K562 (cell line): Measurements from ENCODE around the gene FLAD1. TPM values are rescaled to one million over a fixed set of nuclear protein-coding genes. Genes with fewer than 3 reads are reported as not detected.
A peak's percentile ranks its signal among the peaks of the same experiment; 100 is the strongest.

Source experiments
- AFF4 ChIP-seq: sonication (generic); formaldehyde crosslinking; IDR thresholded peaks from 2 replicates; pipeline ENCODE4 v1.8.0; 2023; ENCODE audit warnings: mild to moderate bottlenecking, missing genetic modification reagents
- DDX20 ChIP-seq: fragments of 450-650 bp; IDR thresholded peaks from 2 replicates; pipeline ENCODE4 v1.6.1; 2016; ENCODE audit warnings: missing genetic modification characterization, low read depth, mild to moderate bottlenecking, missing compliant biosample characterization, moderate library complexity
- ELF1 ChIP-seq: fragments of 200-800 bp; sonication (Bioruptor generic); IDR thresholded peaks from 2 replicates; pipeline ENCODE4 v1.6.1; 2016; ENCODE audit warnings: missing genetic modification characterization, missing compliant biosample characterization
- IRF9 ChIP-seq: fragments of 450-650 bp; IDR thresholded peaks from 2 replicates; pipeline ENCODE4 v1.6.1; 2016; ENCODE audit warnings: missing biosample characterization, missing genetic modification characterization
- MAFF ChIP-seq: IDR thresholded peaks from 2 replicates; pipeline ENCODE4 v1.6.1; 2012; ENCODE audit warnings: low read length, improper control_type of control experiment
- NCOA1 ChIP-seq: fragments of 450-650 bp; IDR thresholded peaks from 2 replicates; pipeline ENCODE4 v1.6.1; 2016; ENCODE audit warnings: low read depth
- NFE2L1 ChIP-seq: fragments of 450-650 bp; IDR thresholded peaks from 2 replicates; pipeline ENCODE4 v1.6.1; 2016; ENCODE audit warnings: missing genetic modification characterization, low read depth, mild to moderate bottlenecking, missing compliant biosample characterization, moderate library complexity, borderline replicate concordance
- NONO ChIP-seq, 2 experiments: fragments of 200-400 bp in 1 of 2; fragments of 450-650 bp in 1 of 2; formaldehyde crosslinking in 1 of 2; IDR thresholded peaks; 2 replicates each; pipeline ENCODE4 v1.6.1; 2017; ENCODE audit warnings: low read depth in 2 of 2, mild to moderate bottlenecking in 2 of 2, moderate library complexity in 2 of 2, low read length in 1 of 2
- PCBP2 ChIP-seq: fragments of 200-400 bp; formaldehyde crosslinking; IDR thresholded peaks from 2 replicates; pipeline ENCODE4 v1.6.1; 2018; ENCODE audit warnings: low read length, low read depth, mild to moderate bottlenecking, moderate library complexity; ENCODE audit not compliant: poor library complexity, severe bottlenecking
- POLR2AphosphoS5 ChIP-seq: IDR thresholded peaks from 2 replicates; pipeline ENCODE4 v1.6.1; 2011; ENCODE audit warnings: mild to moderate bottlenecking, low read depth, low read length, moderate library complexity; ENCODE audit not compliant: control insufficient read depth, insufficient read depth
- POLR2B ChIP-seq: fragments of 450-650 bp; IDR thresholded peaks from 2 replicates; pipeline ENCODE4 v1.6.1; 2018; ENCODE audit warnings: low read depth; ENCODE audit not compliant: partially characterized antibody
- SPI1 ChIP-seq: IDR thresholded peaks from 2 replicates; pipeline ENCODE4 v1.6.1; 2011; ENCODE audit warnings: low read depth, low read length, control low read depth, borderline replicate concordance
- TCF7L2 ChIP-seq: fragments of 150-350 bp; IDR thresholded peaks from 2 replicates; pipeline ENCODE4 v1.6.1; 2016; ENCODE audit warnings: low read depth, mild to moderate bottlenecking, low read length, moderate library complexity
- THRAP3 ChIP-seq: fragments of 450-650 bp; IDR thresholded peaks from 2 replicates; pipeline ENCODE4 v1.6.1; 2016; ENCODE audit warnings: mild to moderate bottlenecking, inconsistent platforms, borderline replicate concordance
- ZNF445 ChIP-seq: fragments of 250-450 bp; sonication (Bioruptor Pico); IDR thresholded peaks from 2 replicates; pipeline ENCODE4 v1.4.0; 2020; ENCODE audit warnings: low read depth, mild to moderate bottlenecking, moderate library complexity
- ZSCAN29 ChIP-seq: fragments of 450-650 bp; IDR thresholded peaks from 2 replicates; pipeline ENCODE4 v1.6.1; 2017
- polyA plus RNA-seq, 8 experiments: library from polyadenylated mRNA; depleted of rRNA in 4 of 8; stranded (reverse) in 5 of 8; unstranded in 3 of 8; fragments of >200 nt; fragmentation: Nextera tagmentation in 2 of 8; fragmentation: Illumina TruSeq in 1 of 8; extraction: Ambion mirVana in 2 of 8; extraction: Trizol in 1 of 8; gene quantifications; 2 replicates each; pipeline versions ENCODE4 v1.2.1 to v1.2.3, GENCODE V29; 2011 to 2014; ENCODE audit warnings: inconsistent platforms in 1 of 8, missing spikeins in 1 of 8
- total RNA-seq, 7 experiments: library from RNA; depleted of rRNA in 6 of 7; stranded (reverse); fragments of >200 nt in 6 of 7; fragmentation: Illumina TruSeq in 2 of 7; extraction: Trizol in 2 of 7; gene quantifications; 2 replicates each; pipeline versions ENCODE4 v1.2.1 to v1.2.3, GENCODE V29; 2011 to 2021; ENCODE audit warnings: low replicate concordance in 1 of 7
- TF ChIP-seq, protein P1 (sequence below): sonication (generic); formaldehyde crosslinking; IDR thresholded peaks from 2 replicates; pipeline ENCODE4 v1.8.1; 2023; ENCODE audit warnings: mild to moderate bottlenecking, missing genetic modification reagents

FLAD1 gene
- total and polyA plus RNA-seq, 9 of the 15 experiments (the other 6 are each of a cell fraction or from before 2014, with no cell fraction given): 24.9 to 85.8 (median 67.0) TPM

DNA sequence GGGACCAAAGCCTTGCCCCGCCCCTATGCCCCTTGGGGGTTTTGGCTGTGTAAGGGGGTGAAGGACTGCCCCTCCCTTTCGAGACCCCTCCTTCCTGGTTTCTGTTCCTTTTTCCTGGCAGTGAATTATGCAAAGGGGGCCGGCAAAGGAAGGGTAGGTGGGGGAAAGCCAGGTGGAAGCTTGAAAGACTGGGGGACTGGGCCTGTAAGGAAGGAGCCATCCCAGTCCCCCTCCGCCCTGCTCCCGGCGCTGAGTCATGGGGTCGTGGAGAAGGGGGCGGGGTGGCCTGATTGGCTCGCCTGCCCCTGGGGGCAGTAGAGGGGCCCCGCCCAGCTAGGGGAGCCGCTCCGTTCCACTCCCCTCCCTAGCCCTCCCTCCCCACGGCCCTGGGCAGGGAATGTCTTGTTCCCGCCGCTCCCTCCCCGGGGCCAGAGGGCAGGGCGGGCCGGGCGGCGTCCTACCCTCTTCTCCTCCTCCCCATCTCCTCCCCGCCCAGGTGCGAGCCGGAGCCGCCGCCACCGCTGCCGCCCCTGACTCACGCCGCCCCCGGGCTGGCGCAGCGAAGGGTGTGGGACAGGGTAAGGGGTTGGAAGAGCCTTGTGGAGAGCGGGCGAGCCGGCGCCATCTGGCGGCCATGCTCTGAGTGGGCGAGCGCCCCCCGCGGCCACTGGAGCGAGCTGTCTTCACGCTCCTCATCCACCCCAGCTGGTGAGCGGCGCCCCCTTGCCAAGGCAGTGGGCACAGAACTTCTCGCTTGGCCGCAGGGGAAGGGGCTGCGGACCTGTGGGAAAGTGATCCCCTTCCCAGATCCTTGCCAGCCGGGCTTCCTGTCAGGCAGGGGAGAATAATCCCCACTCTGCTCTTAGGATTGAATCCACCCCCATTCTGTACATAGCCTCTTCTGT lies 34.1 kb downstream of the FLAD1 start (continued):
- TF ChIP-seq IRF9 (no peak), ZSCAN29 (no peak), ELF1 (tag) (no peak; the same call in 1 of the 2 replicates), PCBP2 (no peak), DDX20 (tag) (no peak), MAFF (no peak), POLR2B (peak; percentile 68), NFE2L1 (no peak), TCF7L2 (peak; percentile 43; the same call in 1 of the 2 replicates), NONO (IDR thresholded peaks at IDR 0.05; ENCODE audit: low read depth in 2 of 2, low read length in 1 of 2) (peak in 1 of 2 experiments; percentile 70; a peak in 1 of 4 replicates), AFF4 (peak; percentile 96), NCOA1 (no peak), THRAP3 (no peak), ZNF445 (CRISPR knock-in tag) (no peak), SPI1 (no peak), POLR2AphosphoS5 (peak; percentile 55; the same call in 1 of the 2 replicates)
- TF ChIP-seq, protein P1, sequence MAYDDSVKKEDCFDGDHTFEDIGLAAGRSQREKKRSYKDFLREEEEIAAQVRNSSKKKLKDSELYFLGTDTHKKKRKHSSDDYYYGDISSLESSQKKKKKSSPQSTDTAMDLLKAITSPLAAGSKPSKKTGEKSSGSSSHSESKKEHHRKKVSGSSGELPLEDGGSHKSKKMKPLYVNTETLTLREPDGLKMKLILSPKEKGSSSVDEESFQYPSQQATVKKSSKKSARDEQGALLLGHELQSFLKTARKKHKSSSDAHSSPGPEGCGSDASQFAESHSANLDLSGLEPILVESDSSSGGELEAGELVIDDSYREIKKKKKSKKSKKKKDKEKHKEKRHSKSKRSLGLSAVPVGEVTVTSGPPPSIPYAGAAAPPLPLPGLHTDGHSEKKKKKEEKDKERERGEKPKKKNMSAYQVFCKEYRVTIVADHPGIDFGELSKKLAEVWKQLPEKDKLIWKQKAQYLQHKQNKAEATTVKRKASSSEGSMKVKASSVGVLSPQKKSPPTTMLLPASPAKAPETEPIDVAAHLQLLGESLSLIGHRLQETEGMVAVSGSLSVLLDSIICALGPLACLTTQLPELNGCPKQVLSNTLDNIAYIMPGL: peak; percentile 91; the same call in 1 of the 2 replicates
